SK-N-DZ (cell line): ENCODE measurements around the gene FBXO5. TPM values are rescaled to one million over a fixed set of nuclear protein-coding genes. Genes with fewer than 3 reads are reported as not detected.
A peak's percentile ranks its signal among the peaks of the same experiment; 100 is the strongest.
"Not testable (repeated sequence)": the region's sequence is repeated elsewhere in the genome, so short reads cannot be mapped to it uniquely, and the experiment has no call there.

Source experiments
- DNase-seq: peaks from one replicate; pipeline ENCODE4 v3.0.0-alpha.2; 2015; ENCODE audit warnings: low spot score
- polyA plus RNA-seq, 2 experiments: library from polyadenylated mRNA; depleted of rRNA; stranded (reverse); fragments of >200 nt; gene quantifications; 2 replicates each; pipeline ENCODE4 v1.2.3, GENCODE V29; 2014

FBXO5 gene
- polyA plus RNA-seq (2014; cell fraction: cytosol; rRNA removed): 64.2 and 68.7 TPM in 2 replicates
- polyA plus RNA-seq (2014; cell fraction: nucleus; rRNA removed): 56.6 and 57.2 TPM in 2 replicates

GRCh38 chr6:152982904-152983636, at the start of gene FBXO5:
Gene FBXO5 (minus strand): TSS chr6:152983041. CDS start chr6:152982959, 82 bp downstream.
- DNase-seq: peak; percentile 98

GRCh38 chr6:153032255-153032882, 49.5 kb upstream of the FBXO5 start:
- DNase-seq: peak; percentile 13

GRCh38 chr6:153031335-153031955, 48.6 kb upstream of the FBXO5 start:
- DNase-seq: no peak

- no peak for DNase-seq
These were observed 46.1 kb upstream of the FBXO5 start for GRCh38 chr6:153028963-153029362.

GRCh38 chr6:153028286-153028685, 45.4 kb upstream of the FBXO5 start:
- DNase-seq: no peak

GRCh38 chr6:153027480-153027879, 44.6 kb upstream of the FBXO5 start:
- no peak for DNase-seq

- DNase-seq: no peak
These were observed 41.8 kb upstream of the FBXO5 start for GRCh38 chr6:153024709-153025017.

GRCh38 chr6:153023977-153024708, 41.3 kb upstream of the FBXO5 start:
- DNase-seq: peak; percentile 47

GRCh38 chr6:153018355-153018754, 35.5 kb upstream of the FBXO5 start:
- DNase-seq: no peak

GRCh38 chr6:153016846-153017245, 34.0 kb upstream of the FBXO5 start:
- no peak for DNase-seq

GRCh38 chr6:153015094-153015640, 32.3 kb upstream of the FBXO5 start:
- no peak for DNase-seq

GRCh38 chr6:153013438-153013837, 30.6 kb upstream of the FBXO5 start:
- DNase-seq: no peak

GRCh38 chr6:153012856-153013255, 30.0 kb upstream of the FBXO5 start:
- DNase-seq: no peak

- DNase-seq: no peak
These were observed 20.5 kb upstream of the FBXO5 start for GRCh38 chr6:153003366-153003690.

GRCh38 chr6:153002613-153003365, 19.9 kb upstream of the FBXO5 start, which contains the start of gene MTRF1L:
Gene MTRF1L (minus strand): TSS chr6:153002709. CDS start chr6:153002685, 24 bp downstream.
- peak; percentile 97 for DNase-seq

- DNase-seq: peak; percentile 35
These were observed 19.1 kb upstream of the FBXO5 start for GRCh38 chr6:153001767-153002612.

GRCh38 chr6:153000790-153001189, 17.9 kb upstream of the FBXO5 start:
- not testable (repeated sequence) for DNase-seq

GRCh38 chr6:153000243-153000642, 17.4 kb upstream of the FBXO5 start:
- DNase-seq: no peak

- DNase-seq: not testable (repeated sequence)
These were observed 16.7 kb upstream of the FBXO5 start for GRCh38 chr6:152999538-152999937.

GRCh38 chr6:152993847-152994246, 11.0 kb upstream of the FBXO5 start:
- no peak for DNase-seq
